ENCODE measurements around the gene NEURL2.

Gene NEURL2

GRCh38 chr20:45921337-45922189, 30.6 kb upstream of the NEURL2 start (continued):
- TF ChIP-seq TSHZ2 (CRISPR knock-in tag; IDR thresholded peaks at IDR 0.05) (no peak), ISL1 (CRISPR knock-in tag; IDR thresholded peaks at IDR 0.05) (no peak), TCF4 (CRISPR knock-in tag; IDR thresholded peaks at IDR 0.05; ENCODE audit: borderline replicate concordance) (no peak), BACH2 (CRISPR knock-in tag; IDR thresholded peaks at IDR 0.05; ENCODE audit: borderline replicate concordance) (no peak), ARNTL (CRISPR knock-in tag; IDR thresholded peaks at IDR 0.05; ENCODE audit: borderline replicate concordance, low read depth) (no peak), CSRNP3 (CRISPR knock-in tag; IDR thresholded peaks at IDR 0.05) (no peak), ZFP3 (CRISPR knock-in tag; IDR thresholded peaks at IDR 0.05) (no peak), OSR1 (CRISPR knock-in tag; IDR thresholded peaks at IDR 0.05) (no peak), ZNF565 (CRISPR knock-in tag; conservative IDR thresholded peaks at IDR 0.05; ENCODE audit: low read depth) (no peak)

GRCh38 chr20:45920462-45921336, 29.7 kb upstream of the NEURL2 start:
- no peak for ATAC-seq
- TF ChIP-seq PPARA (CRISPR knock-in tag; IDR thresholded peaks at IDR 0.05; ENCODE audit: borderline replicate concordance) = no peak
- no peak for TF ChIP-seq BACH2 (CRISPR knock-in tag; IDR thresholded peaks at IDR 0.05; ENCODE audit: borderline replicate concordance)
- TF ChIP-seq OSR1 (CRISPR knock-in tag; IDR thresholded peaks at IDR 0.05) = no peak
- TF ChIP-seq PATZ1 (CRISPR knock-in tag; IDR thresholded peaks at IDR 0.05; ENCODE audit: borderline replicate concordance) = no peak
- TF ChIP-seq ZC3H10 (CRISPR knock-in tag; IDR thresholded peaks at IDR 0.05) = no peak
- no peak for TF ChIP-seq CSDC2 (CRISPR knock-in tag; IDR thresholded peaks at IDR 0.05)
- no peak for TF ChIP-seq CSRNP3 (CRISPR knock-in tag; IDR thresholded peaks at IDR 0.05)
- TF ChIP-seq ARNTL (CRISPR knock-in tag; IDR thresholded peaks at IDR 0.05; ENCODE audit: borderline replicate concordance, low read depth) = no peak
- no peak for TF ChIP-seq ZFP30 (CRISPR knock-in tag; IDR thresholded peaks at IDR 0.05)
- TF ChIP-seq GLIS3 (CRISPR knock-in tag; IDR thresholded peaks at IDR 0.05) = no peak
- TF ChIP-seq ZNF8 (CRISPR knock-in tag; IDR thresholded peaks at IDR 0.05) = no peak
- no peak for TF ChIP-seq TOX (CRISPR knock-in tag; IDR thresholded peaks at IDR 0.05; ENCODE audit: borderline replicate concordance)
- TF ChIP-seq CREB5 (CRISPR knock-in tag; IDR thresholded peaks at IDR 0.05; ENCODE audit: low read depth) = no peak
- no peak for TF ChIP-seq POU6F1 (CRISPR knock-in tag; IDR thresholded peaks at IDR 0.05; ENCODE audit: borderline replicate concordance, low read depth)
- no peak for TF ChIP-seq ZNF70 (CRISPR knock-in tag; IDR thresholded peaks at IDR 0.05)
- TF ChIP-seq ZFP3 (CRISPR knock-in tag; IDR thresholded peaks at IDR 0.05) = no peak
- TF ChIP-seq ESRRG (CRISPR knock-in tag; IDR thresholded peaks at IDR 0.05) = no peak
- TF ChIP-seq TSHZ2 (CRISPR knock-in tag; IDR thresholded peaks at IDR 0.05) = no peak
- no peak for TF ChIP-seq RARB (CRISPR knock-in tag; IDR thresholded peaks at IDR 0.05)

Data from SK-N-SH treated with all-trans-retinoic acid at 6 μM for 48 hours (cell line).